Lung (tissue), 12 donors: Measurements from ENCODE around the gene CCDC57. TPM values are rescaled to one million over a fixed set of nuclear protein-coding genes. Genes with fewer than 3 reads are reported as not detected.

Experiments
- ATAC-seq: fragments of 200-7000 bp; cut with Tn5 transposase; one replicate; pipeline ENCODE4 v1.9.1; 2020; ENCODE audit warnings: moderate number of reproducible peaks; ENCODE audit not compliant: insufficient read depth, low FRiP score
- DNase-seq, 3 donors: peaks; one replicate each; pipeline ENCODE4 v3.0.0-alpha.2; 2013 to 2017
- H3K27ac ChIP-seq, 2 donors: one replicate each; pipeline ENCODE4 v1.5.1; 2013; ENCODE audit warnings: mild to moderate bottlenecking in 2 of 2, moderate library complexity in 2 of 2, control low read depth in 1 of 2, inconsistent platforms in 1 of 2, low read depth in 1 of 2, low read length in 1 of 2
- H3K27me3 ChIP-seq, 3 donors: one replicate each; pipeline ENCODE4 v1.5.1; 2013; ENCODE audit warnings: low read length in 2 of 3; ENCODE audit not compliant: control insufficient read depth in 3 of 3, insufficient read depth in 3 of 3
- H3K36me3 ChIP-seq, 4 donors: one replicate each; pipeline ENCODE4 v1.5.1; 2013; ENCODE audit warnings: low read length in 4 of 4, mild to moderate bottlenecking in 1 of 4, moderate library complexity in 1 of 4; ENCODE audit not compliant: control insufficient read depth in 4 of 4, insufficient read depth in 4 of 4
- H3K4me1 ChIP-seq, 5 donors: one replicate each; pipeline ENCODE4 v1.5.1; 2013; ENCODE audit warnings: low read length in 5 of 5, mild to moderate bottlenecking in 2 of 5, moderate library complexity in 1 of 5; ENCODE audit not compliant: control insufficient read depth in 5 of 5, insufficient read depth in 5 of 5
- H3K4me3 ChIP-seq: one replicate; pipeline ENCODE4 v1.5.1; 2013; ENCODE audit warnings: mild to moderate bottlenecking, control low read depth, moderate library complexity
- H3K9ac ChIP-seq, 2 donors: one replicate each; pipeline ENCODE4 v1.5.1; 2013; ENCODE audit warnings: low read length in 2 of 2, control low read depth in 1 of 2; ENCODE audit not compliant: insufficient read depth in 1 of 2
- H3K9me3 ChIP-seq, 4 donors: one replicate each; pipeline ENCODE4 v1.5.1; 2013; ENCODE audit warnings: low read length in 3 of 4, mild to moderate bottlenecking in 1 of 4, moderate library complexity in 1 of 4; ENCODE audit not compliant: control insufficient read depth in 4 of 4, insufficient read depth in 3 of 4
- WGBS, 2 donors: extraction: QIAGEN DNeasy Blood & Tissue Kit; methylation state at CpG; one replicate each; pipeline ENCODE4 v1.1.7; 2013; 5-methylcytosine and 5-hydroxymethylcytosine counted together
- polyA plus RNA-seq, 2 donors: library from polyadenylated mRNA; stranded (reverse); fragments of 200-250 nt; gene quantifications; one replicate each; pipeline ENCODE4 v1.2.1, GENCODE V29; 2013
- total RNA-seq, 2 donors: library from RNA; depleted of rRNA in 1 of 2; stranded (reverse); fragments of >200 nt in 1 of 2; gene quantifications; one replicate each; pipeline ENCODE4 v1.2.1, GENCODE V29; 2014 to 2021
- TF ChIP-seq, protein P1 (sequence below): IDR thresholded peaks from 2 replicates; pipeline ENCODE4 v1.5.1; 2012; ENCODE audit warnings: mild to moderate bottlenecking; ENCODE audit errors: control extremely low read depth, extremely low read depth
- donor health status: control.
- donor health status: control.
- donor health status: Bipolar disorder and iron deficiency.
- donor health status: healthy.
- donor health status: DM: yes; HTN: yes; CAD: no.

CCDC57 gene
- total and polyA plus RNA-seq, 4 donors, result 33.2 to 128 (median 74.9) TPM

DNA sequence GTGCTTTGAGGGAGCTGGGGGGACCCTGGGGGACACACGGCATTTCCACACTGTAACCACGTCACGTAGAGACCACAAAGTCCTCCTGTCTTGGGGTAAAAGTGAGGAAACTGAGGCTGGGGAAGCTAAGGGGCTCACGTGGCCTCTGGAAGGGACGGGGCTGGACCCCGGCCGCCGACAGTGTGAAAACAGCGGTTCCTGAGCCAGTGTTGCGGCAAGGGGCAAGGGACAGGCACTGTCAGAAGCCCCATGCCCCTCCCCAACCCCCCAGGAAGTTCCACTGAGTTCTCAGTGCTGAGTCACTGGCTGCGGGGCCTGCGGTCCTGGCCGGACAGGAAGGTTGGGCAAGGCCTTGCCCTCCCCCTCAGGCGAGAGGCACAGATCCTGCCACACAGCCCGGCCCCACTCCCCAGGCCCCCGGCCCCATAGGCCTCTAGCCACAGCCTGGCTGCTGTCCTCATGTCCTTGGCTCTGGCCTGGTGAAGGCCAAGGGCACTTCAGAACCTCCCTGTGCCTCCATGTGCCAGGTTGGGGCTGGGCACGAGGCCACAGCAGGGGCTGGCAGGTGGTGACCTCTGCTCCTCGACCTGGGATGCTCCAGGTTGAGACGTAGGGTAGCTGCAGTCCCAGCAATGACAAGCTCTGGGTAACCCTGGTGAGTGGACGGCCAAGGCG is 5.0 kb upstream of the CCDC57 start:
- ATAC-seq, result peak; percentile 7
- DNase-seq, result no peak
- 35 to 55% methylated on average over 21 of the region's 21 CpGs for WGBS, 2 donors
- Histone ChIP-seq H3K36me3 (no peaks in the 10 kb centered on the region), H3K9ac (no peak overlapping the region), H3K4me3 (no peak overlapping the region), H3K4me1 (peaks cover 0 to 24% (median 4%) of the 10 kb centered on the region in 5 donors), H3K27me3 (no peaks in the 10 kb centered on the region), H3K27ac (peak overlapping the region; percentile 46 to 91), H3K9me3 (no peaks in the 10 kb centered on the region)
- TF ChIP-seq, protein P1, sequence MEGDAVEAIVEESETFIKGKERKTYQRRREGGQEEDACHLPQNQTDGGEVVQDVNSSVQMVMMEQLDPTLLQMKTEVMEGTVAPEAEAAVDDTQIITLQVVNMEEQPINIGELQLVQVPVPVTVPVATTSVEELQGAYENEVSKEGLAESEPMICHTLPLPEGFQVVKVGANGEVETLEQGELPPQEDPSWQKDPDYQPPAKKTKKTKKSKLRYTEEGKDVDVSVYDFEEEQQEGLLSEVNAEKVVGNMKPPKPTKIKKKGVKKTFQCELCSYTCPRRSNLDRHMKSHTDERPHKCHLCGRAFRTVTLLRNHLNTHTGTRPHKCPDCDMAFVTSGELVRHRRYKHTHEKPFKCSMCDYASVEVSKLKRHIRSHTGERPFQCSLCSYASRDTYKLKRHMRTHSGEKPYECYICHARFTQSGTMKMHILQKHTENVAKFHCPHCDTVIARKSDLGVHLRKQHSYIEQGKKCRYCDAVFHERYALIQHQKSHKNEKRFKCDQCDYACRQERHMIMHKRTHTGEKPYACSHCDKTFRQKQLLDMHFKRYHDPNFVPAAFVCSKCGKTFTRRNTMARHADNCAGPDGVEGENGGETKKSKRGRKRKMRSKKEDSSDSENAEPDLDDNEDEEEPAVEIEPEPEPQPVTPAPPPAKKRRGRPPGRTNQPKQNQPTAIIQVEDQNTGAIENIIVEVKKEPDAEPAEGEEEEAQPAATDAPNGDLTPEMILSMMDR, result no peak

DNA sequence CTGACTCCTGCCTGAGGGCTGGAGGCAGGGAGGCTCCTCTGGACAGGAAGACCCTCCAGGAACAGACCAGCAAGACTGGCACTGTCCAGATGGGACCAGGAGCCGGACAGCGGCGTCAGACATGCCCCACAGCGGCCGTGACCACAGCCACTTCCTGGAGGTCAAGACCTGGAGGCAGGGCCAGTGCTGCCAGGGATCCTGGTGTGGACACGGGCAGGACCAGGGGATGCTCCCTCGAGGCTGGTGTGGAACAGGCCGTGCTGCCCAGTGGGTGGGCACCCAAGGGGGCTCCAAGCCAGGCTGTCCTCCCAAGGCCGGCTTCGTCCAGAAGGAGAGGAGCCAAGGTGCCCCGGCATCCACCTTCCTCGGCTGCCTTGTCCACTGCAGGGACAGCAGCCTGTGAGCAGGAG is 4.5 kb upstream of the CCDC57 start:
- no peak overlapping the region for H3K9ac ChIP-seq
- ATAC-seq (no peak), DNase-seq (no peak)
- no peaks in the 10 kb centered on the region for H3K36me3 ChIP-seq
- no peaks in the 10 kb centered on the region for H3K27me3 ChIP-seq
- H3K9me3 ChIP-seq, result no peaks in the 10 kb centered on the region
- peak overlapping the region; percentile 46 to 91 for H3K27ac ChIP-seq
- H3K4me1 ChIP-seq, result peaks cover 0 to 24% (median 4%) of the 10 kb centered on the region in 5 donors
- TF ChIP-seq, protein P1, result no peak
- 53 to 56% methylated on average over 12 of the region's 12 CpGs for WGBS, 2 donors
- H3K4me3 ChIP-seq, result no peak overlapping the region

DNA sequence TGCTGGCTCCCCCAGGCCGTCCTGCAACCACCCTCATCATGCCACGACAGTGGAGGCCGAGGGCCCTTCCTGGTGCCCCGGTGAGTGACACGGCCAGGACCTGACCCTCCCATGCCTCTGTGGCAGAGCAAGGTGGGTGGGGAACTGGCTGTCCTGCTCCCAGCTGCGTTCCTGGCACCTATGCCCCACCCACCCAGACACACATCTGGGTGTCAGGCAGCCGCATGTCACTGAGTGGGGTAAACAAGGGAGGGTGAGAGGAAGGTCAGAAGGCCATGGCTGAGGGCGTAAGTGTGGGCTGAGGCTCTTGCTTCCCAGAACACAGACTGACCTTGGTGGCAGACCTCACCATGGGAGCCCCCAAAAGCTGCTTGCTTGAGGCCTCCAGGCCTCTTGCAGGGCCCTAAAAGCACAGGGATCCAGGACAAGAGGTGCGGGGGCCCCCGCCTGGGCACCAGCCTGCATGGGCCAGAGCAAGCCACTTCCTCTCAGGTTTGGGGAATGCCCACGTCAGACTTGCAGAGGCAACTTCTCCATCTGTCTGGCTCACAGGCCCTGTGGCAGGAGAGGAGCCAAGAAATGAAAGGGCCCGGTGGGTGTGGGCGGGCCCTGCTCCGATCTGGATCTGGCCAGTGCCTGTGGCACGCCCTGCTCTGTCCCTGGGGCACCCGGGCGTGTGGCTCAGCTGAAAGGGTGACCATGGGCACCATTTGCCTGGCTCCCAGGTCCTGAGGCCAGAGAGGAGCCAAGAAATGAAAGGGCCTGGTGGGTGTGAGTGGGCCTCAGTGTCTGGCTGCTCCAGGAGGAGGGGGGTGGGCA is 3.9 kb upstream of the CCDC57 start:
- DNase-seq (peak in 1 of 3 donors; percentile 18), ATAC-seq (peak; percentile 64)
- TF ChIP-seq, protein P1, result no peak
- H3K9me3 ChIP-seq, result no peaks in the 10 kb centered on the region
- WGBS, 2 donors, result 23 to 36% methylated on average over 17 of the region's 17 CpGs
- peak overlapping the region; percentile 46 to 91 for H3K27ac ChIP-seq
- no peak overlapping the region for H3K9ac ChIP-seq
- peaks cover 0 to 24% (median 4%) of the 10 kb centered on the region in 5 donors for H3K4me1 ChIP-seq
- H3K36me3 ChIP-seq, result no peaks in the 10 kb centered on the region
- no peaks in the 10 kb centered on the region for H3K27me3 ChIP-seq
- no peak overlapping the region for H3K4me3 ChIP-seq
